ENCODE measurements around the gene CD300LG. TPM values are rescaled to one million over a fixed set of nuclear protein-coding genes. Genes with fewer than 3 reads are reported as not detected.
A peak's percentile ranks its signal among the peaks of the same experiment; 100 is the strongest.

CD300LG gene
- total RNA-seq, 2 donors from 2014 or later = not detected

- no peak for DNase-seq (ENCODE audit: low spot score)
- peaks cover 7 to 12% of the 10 kb centered on the region in 2 donors for H3K27me3 Mint-ChIP-seq
- no peaks in the 10 kb centered on the region for H3K36me3 Mint-ChIP-seq
- ATAC-seq = no peak
- peaks cover 0 to 9% of the 10 kb centered on the region in 2 donors for H3K4me1 Mint-ChIP-seq (ENCODE audit: low read depth in 2 of 2)
- no peak overlapping the region for H3K27ac Mint-ChIP-seq
- H3K9me3 Mint-ChIP-seq = no peaks in the 10 kb centered on the region
- H3K4me3 Mint-ChIP-seq = peak overlapping the region; percentile 58
Observed at GRCh38 chr17:43905985-43906852, 59.2 kb downstream of the CD300LG start.

GRCh38 chr17:43906951-43907424 is 60.0 kb downstream of the CD300LG start:
- H3K9me3 Mint-ChIP-seq = no peaks in the 10 kb centered on the region
- peak overlapping the region; percentile 58 for H3K4me3 Mint-ChIP-seq
- DNase-seq (ENCODE audit: low spot score) = no peak
- ATAC-seq = no peak
- H3K27ac Mint-ChIP-seq = no peak overlapping the region
- no peaks in the 10 kb centered on the region for H3K36me3 Mint-ChIP-seq
- H3K4me1 Mint-ChIP-seq (ENCODE audit: low read depth in 2 of 2) = peaks cover 0 to 6% of the 10 kb centered on the region in 2 donors
- peaks cover 7 to 9% of the 10 kb centered on the region in 2 donors for H3K27me3 Mint-ChIP-seq

- peak within 1 kb of the TSS; percentile 58 for H3K4me3 Mint-ChIP-seq
- peaks cover 7 to 9% of the 10 kb centered on the region in 2 donors for H3K27me3 Mint-ChIP-seq
- DNase-seq (ENCODE audit: low spot score) (no peak), ATAC-seq (peak; percentile 55 to 56)
- no peaks in the 10 kb centered on the region for H3K36me3 Mint-ChIP-seq
- no peak within 1 kb of the TSS for H3K27ac Mint-ChIP-seq
- peaks cover 0 to 6% of the 10 kb centered on the region in 2 donors for H3K4me1 Mint-ChIP-seq (ENCODE audit: low read depth in 2 of 2)
- no peaks in the 10 kb centered on the region for H3K9me3 Mint-ChIP-seq
Observed at GRCh38 chr17:43907425-43907981, 60.5 kb downstream of the CD300LG start, which contains the start of gene MPP2. Gene MPP2, minus strand, starts transcription at chr17:43907536. Its CDS starts 3,076 bp downstream, at chr17:43904460.

GRCh38 chr17:43907998-43908721 is 61.2 kb downstream of the CD300LG start:
- Mint-ChIP-seq H3K27me3 (peaks cover 7 to 9% of the 10 kb centered on the region in 2 donors), H3K4me3 (no peak overlapping the region), H3K9me3 (no peaks in the 10 kb centered on the region), H3K4me1 (ENCODE audit: low read depth in 2 of 2) (peaks cover 0 to 6% of the 10 kb centered on the region in 2 donors), H3K27ac (no peak overlapping the region), H3K36me3 (no peaks in the 10 kb centered on the region)
- ATAC-seq (no peak), DNase-seq (ENCODE audit: low spot score) (no peak)

- DNase-seq (ENCODE audit: low spot score) (no peak), ATAC-seq (no peak)
- Mint-ChIP-seq H3K27ac (no peak overlapping the region), H3K27me3 (peaks cover under 1 to 3% of the 10 kb centered on the region in 2 donors), H3K36me3 (no peaks in the 10 kb centered on the region), H3K4me3 (no peak overlapping the region), H3K4me1 (ENCODE audit: low read depth in 2 of 2) (peaks cover 0 to 6% of the 10 kb centered on the region in 2 donors), H3K9me3 (no peaks in the 10 kb centered on the region)
Observed at GRCh38 chr17:43909537-43910231, 62.7 kb downstream of the CD300LG start.

- no peaks in the 10 kb centered on the region for H3K36me3 Mint-ChIP-seq
- no peaks in the 10 kb centered on the region for H3K9me3 Mint-ChIP-seq
- no peak for DNase-seq (ENCODE audit: low spot score)
- no peak overlapping the region for H3K27ac Mint-ChIP-seq
- ATAC-seq = no peak
- no peak overlapping the region for H3K4me3 Mint-ChIP-seq
- H3K27me3 Mint-ChIP-seq = no peaks in the 10 kb centered on the region
- peaks cover 0 to under 1% of the 10 kb centered on the region in 2 donors for H3K4me1 Mint-ChIP-seq (ENCODE audit: low read depth in 2 of 2)
Observed at GRCh38 chr17:43911904-43912303, 64.9 kb downstream of the CD300LG start.

- peak; percentile 31 to 32 for ATAC-seq
- H3K4me1 Mint-ChIP-seq (ENCODE audit: low read depth in 2 of 2) = no peaks in the 10 kb centered on the region
- H3K36me3 Mint-ChIP-seq = no peaks in the 10 kb centered on the region
- H3K9me3 Mint-ChIP-seq = no peaks in the 10 kb centered on the region
- no peak overlapping the region for H3K4me3 Mint-ChIP-seq
- no peaks in the 10 kb centered on the region for H3K27me3 Mint-ChIP-seq
- H3K27ac Mint-ChIP-seq = no peak overlapping the region
- DNase-seq (ENCODE audit: low spot score) = no peak
Observed at GRCh38 chr17:43912635-43913304, 65.8 kb downstream of the CD300LG start.

Other genes starting within 250 kb of the CD300LG start
- not detected for gene MEOX1, start 185.3 kb upstream of the CD300LG start, total RNA-seq
- not detected for gene SOST, start 88.4 kb upstream of the CD300LG start, total RNA-seq
- gene DUSP3, start 68.2 kb upstream of the CD300LG start, total RNA-seq = 10 to 100 TPM in 1 of 2 donors, 1 to 10 TPM in 1; 7.0 to 12.0 TPM
- gene CFAP97D1, start 66.7 kb upstream of the CD300LG start, total RNA-seq = not detected
- gene MPP3, start 14.0 kb upstream of the CD300LG start, total RNA-seq = not detected
- under 1 TPM; 0.47 to 0.64 TPM for gene MPP2, start 60.4 kb downstream of the CD300LG start, total RNA-seq
- gene PPY, start 95.3 kb downstream of the CD300LG start, total RNA-seq = not detected
- not detected for gene PYY, start 106.8 kb downstream of the CD300LG start, total RNA-seq
- 1 to 10 TPM in 1 of 2 donors, under 1 TPM in 1; 0.70 to 1.9 TPM for gene NAGS, start 157.4 kb downstream of the CD300LG start, total RNA-seq
- gene TMEM101, start 167.8 kb downstream of the CD300LG start, total RNA-seq = 10 to 100 TPM; 32.5 TPM
- gene LSM12, start 219.5 kb downstream of the CD300LG start, total RNA-seq = 10 to 100 TPM; 68.6 to 70.0 TPM
- 10 to 100 TPM; 24.6 to 26.8 TPM for gene G6PC3, start 223.6 kb downstream of the CD300LG start, total RNA-seq